Activated CD4-positive, alpha-beta T cell treated with anti-CD3 and anti-CD28 coated beads for 36 hours (primary cell): ENCODE measurements around the gene GPRIN3. TPM values are rescaled to one million over a fixed set of nuclear protein-coding genes. Genes with fewer than 3 reads are reported as not detected.

Source experiments
- ATAC-seq: fragments of 200-7000 bp; cut with Tn5 transposase; one replicate; pipeline ENCODE4 v1.10.0; 2021; ENCODE audit warnings: mild to moderate bottlenecking, moderate library complexity
- CTCF ChIA-PET: fragments of 350-600 bp; sonication (Branson Sonifier 250); formaldehyde crosslinking; loops from one replicate; lab custom pipeline; 2021; ENCODE audit warnings: antibody characterized with exemption; lab: Charles Lee
- POLR2A ChIA-PET: fragments of 350-600 bp; sonication (Branson Sonifier 250); formaldehyde crosslinking; loops from one replicate; lab custom pipeline; 2021; ENCODE audit warnings: antibody characterized with exemption, inconsistent platforms; lab: Charles Lee
- DNase-seq: peaks from one replicate; pipeline ENCODE4 v3.0.0-alpha.2; 2020
- H3K27ac Mint-ChIP-seq: one replicate; pipeline ENCODE4 v1.8.0; 2021; ENCODE audit warnings: mixed read lengths
- H3K27me3 Mint-ChIP-seq: one replicate; pipeline ENCODE4 v1.8.0; 2021; ENCODE audit warnings: mixed read lengths
- H3K36me3 Mint-ChIP-seq: one replicate; pipeline ENCODE4 v1.8.0; 2021; ENCODE audit warnings: low read depth, mixed read lengths
- H3K4me1 Mint-ChIP-seq: one replicate; pipeline ENCODE4 v1.8.0; 2021; ENCODE audit warnings: mixed read lengths
- H3K4me3 Mint-ChIP-seq: one replicate; pipeline ENCODE4 v1.8.0; 2021; ENCODE audit warnings: mild to moderate bottlenecking, moderate library complexity, mixed read lengths
- H3K9me3 Mint-ChIP-seq: one replicate; pipeline ENCODE4 v1.8.0; 2021; ENCODE audit warnings: low read depth, mixed read lengths
- intact Hi-C, 2 experiments: fragments of 100-400 bp; cut with DNase I in 1 of 2; cut with micrococcal nuclease in 1 of 2; formaldehyde crosslinking; loops; one replicate each; pipeline versions ENCODE4 v1.14.2 to v1.15.1; 2022 to 2024; cut with DNase I, micrococcal nuclease
- total RNA-seq, 2 experiments: library from RNA; stranded (reverse); gene quantifications; one replicate each; pipeline ENCODE4 v1.2.3, GENCODE V29; 2021

The GPRIN3 gene
- total RNA-seq, 2 experiments from 2014 or later: 10.5 to 12.2 TPM

- ATAC-seq: peak; percentile 20
- DNase-seq: peak; percentile 33
- POLR2A ChIA-PET: interaction anchor here (1.1 to 1.8 kb wide), 2 partner anchors 11 to 16 kb away, joined by 4 read pairs; no protein-coding TSS in a partner anchor
- CTCF ChIA-PET: interaction anchor here (1.0 to 3.8 kb wide), 5 partner anchors 11 to 31 kb away, joined by 3 to 14 read pairs (median 5); no protein-coding TSS in a partner anchor
- no peaks in the 10 kb centered on the region for H3K9me3 Mint-ChIP-seq
- H3K36me3 Mint-ChIP-seq: peaks cover 13% of the 10 kb centered on the region
- no peaks in the 10 kb centered on the region for H3K27me3 Mint-ChIP-seq
- intact Hi-C loops: no loop called here
- no peak overlapping the region for H3K4me3 Mint-ChIP-seq
- peak overlapping the region; percentile 68 for H3K27ac Mint-ChIP-seq
- peaks cover 72% of the 10 kb centered on the region for H3K4me1 Mint-ChIP-seq
These were observed 24.2 kb downstream of the GPRIN3 start for GRCh38 chr4:89283226-89284009.

GRCh38 chr4:89279385-89279784 is 28.2 kb downstream of the GPRIN3 start:
- POLR2A ChIA-PET: no interaction called here
- intact Hi-C loops: no loop called here
- DNase-seq (no peak), ATAC-seq (no peak)
- Mint-ChIP-seq H3K9me3 (peaks cover 2% of the 10 kb centered on the region), H3K27me3 (no peaks in the 10 kb centered on the region), H3K27ac (no peak overlapping the region), H3K4me1 (peaks cover 54% of the 10 kb centered on the region), H3K4me3 (no peak overlapping the region), H3K36me3 (peaks cover 23% of the 10 kb centered on the region)
- CTCF ChIA-PET: interaction anchor here (0.8 to 2.4 kb wide), 3 partner anchors 11 to 145 kb away, joined by 3 to 9 read pairs (median 6); no protein-coding TSS in a partner anchor

- no peak for DNase-seq
- H3K9me3 Mint-ChIP-seq: peaks cover 2% of the 10 kb centered on the region
- no peaks in the 10 kb centered on the region for H3K27me3 Mint-ChIP-seq
- peaks cover 23% of the 10 kb centered on the region for H3K36me3 Mint-ChIP-seq
- ChIA-PET CTCF (interaction anchor here (1.4 kb wide), 1 partner anchor 24 kb away, joined by 3 read pairs; no protein-coding TSS in a partner anchor), POLR2A (interaction anchor here (1.3 kb wide), 1 partner anchor 17 kb away, joined by 5 read pairs; no protein-coding TSS in a partner anchor)
- intact Hi-C loops: no loop called here
- H3K4me3 Mint-ChIP-seq: no peak overlapping the region
- H3K4me1 Mint-ChIP-seq: peaks cover 52% of the 10 kb centered on the region
- ATAC-seq: no peak
- H3K27ac Mint-ChIP-seq: peak overlapping the region; percentile 4
These were observed 30.2 kb downstream of the GPRIN3 start for GRCh38 chr4:89277412-89277811.

- H3K27ac Mint-ChIP-seq: no peak overlapping the region
- ChIA-PET CTCF (interaction anchor here (0.8 to 1.9 kb wide), 5 partner anchors 8 to 23 kb away, joined by 3 to 7 read pairs (median 3); no protein-coding TSS in a partner anchor), POLR2A (no interaction called here)
- ATAC-seq: no peak
- H3K27me3 Mint-ChIP-seq: no peaks in the 10 kb centered on the region
- DNase-seq: no peak
- intact Hi-C loops: no loop called here
- peaks cover 2% of the 10 kb centered on the region for H3K9me3 Mint-ChIP-seq
- no peak overlapping the region for H3K4me3 Mint-ChIP-seq
- peaks cover 21% of the 10 kb centered on the region for H3K36me3 Mint-ChIP-seq
- H3K4me1 Mint-ChIP-seq: peaks cover 51% of the 10 kb centered on the region
These were observed 31.3 kb downstream of the GPRIN3 start for GRCh38 chr4:89276296-89276695.

- H3K4me1 Mint-ChIP-seq: peaks cover 56% of the 10 kb centered on the region
- CTCF ChIA-PET: interaction anchor here (1.5 to 1.9 kb wide), 3 partner anchors 9 to 20 kb away, joined by 3 to 7 read pairs (median 4); no protein-coding TSS in a partner anchor
These were observed 32.0 kb downstream of the GPRIN3 start for GRCh38 chr4:89275587-89275986.

GRCh38 chr4:89273741-89274141 is 33.9 kb downstream of the GPRIN3 start:
- Mint-ChIP-seq H3K27ac (no peak overlapping the region), H3K9me3 (peaks cover 5% of the 10 kb centered on the region), H3K36me3 (peaks cover 19% of the 10 kb centered on the region), H3K4me3 (no peak overlapping the region), H3K4me1 (peaks cover 70% of the 10 kb centered on the region), H3K27me3 (no peaks in the 10 kb centered on the region)
- POLR2A ChIA-PET: no interaction called here
- intact Hi-C loops: no loop called here
- ATAC-seq (no peak), DNase-seq (no peak)
- CTCF ChIA-PET: interaction anchor here (0.8 to 4.0 kb wide), 2 partner anchors 10 to 14 kb away, joined by 3 to 18 read pairs; no protein-coding TSS in a partner anchor

More at GRCh38 chr4:89275587-89275986, 32.0 kb downstream of the GPRIN3 start:
- Mint-ChIP-seq H3K9me3 (peaks cover 2% of the 10 kb centered on the region), H3K36me3 (peaks cover 20% of the 10 kb centered on the region), H3K27ac (no peak overlapping the region), H3K4me3 (no peak overlapping the region), H3K27me3 (no peaks in the 10 kb centered on the region)
- POLR2A ChIA-PET: no interaction called here
- no peak for DNase-seq
- intact Hi-C loops: no loop called here
- no peak for ATAC-seq

GRCh38 chr4:89270792-89271191 is 36.8 kb downstream of the GPRIN3 start:
- DNase-seq (no peak), ATAC-seq (peak; percentile 87)
- intact Hi-C loops: no loop called here
- CTCF ChIA-PET: interaction anchor here (1.1 kb wide), 1 partner anchor 24 kb away, joined by 3 read pairs; no protein-coding TSS in a partner anchor
- POLR2A ChIA-PET: no interaction called here
- Mint-ChIP-seq H3K4me1 (peaks cover 80% of the 10 kb centered on the region), H3K27ac (peak overlapping the region; percentile 24), H3K9me3 (peaks cover 3% of the 10 kb centered on the region), H3K4me3 (no peak overlapping the region), H3K27me3 (no peaks in the 10 kb centered on the region), H3K36me3 (peaks cover 13% of the 10 kb centered on the region)

GRCh38 chr4:89269121-89269666 is 38.4 kb downstream of the GPRIN3 start:
- ChIA-PET CTCF (interaction anchor here (0.9 to 2.1 kb wide), 4 partner anchors 9 to 14 kb away, joined by 3 to 6 read pairs (median 6); no protein-coding TSS in a partner anchor), POLR2A (no interaction called here)
- intact Hi-C loops: no loop called here
- H3K27ac Mint-ChIP-seq: no peak overlapping the region
- H3K27me3 Mint-ChIP-seq: no peaks in the 10 kb centered on the region
- peaks cover 7% of the 10 kb centered on the region for H3K9me3 Mint-ChIP-seq
- ATAC-seq (no peak), DNase-seq (no peak)
- H3K4me3 Mint-ChIP-seq: no peak overlapping the region
- H3K36me3 Mint-ChIP-seq: peaks cover 10% of the 10 kb centered on the region
- peaks cover 79% of the 10 kb centered on the region for H3K4me1 Mint-ChIP-seq

- Mint-ChIP-seq H3K4me1 (peaks cover 79% of the 10 kb centered on the region), H3K36me3 (peaks cover 12% of the 10 kb centered on the region), H3K9me3 (peaks cover 12% of the 10 kb centered on the region), H3K27ac (no peak overlapping the region), H3K4me3 (no peak overlapping the region), H3K27me3 (no peaks in the 10 kb centered on the region)
- ATAC-seq (no peak), DNase-seq (no peak)
- intact Hi-C loops: no loop called here
- CTCF ChIA-PET: interaction anchor here (0.9 to 2.1 kb wide), 3 partner anchors 8 to 14 kb away, joined by 5 to 6 read pairs (median 6); no protein-coding TSS in a partner anchor
- POLR2A ChIA-PET: no interaction called here
These were observed 38.9 kb downstream of the GPRIN3 start for GRCh38 chr4:89268679-89269078.

- POLR2A ChIA-PET: no interaction called here
- Mint-ChIP-seq H3K4me1 (peaks cover 80% of the 10 kb centered on the region), H3K4me3 (no peak overlapping the region), H3K9me3 (peaks cover 15% of the 10 kb centered on the region), H3K27me3 (no peaks in the 10 kb centered on the region), H3K36me3 (peaks cover 18% of the 10 kb centered on the region), H3K27ac (peak overlapping the region; percentile 40)
- DNase-seq (no peak), ATAC-seq (no peak)
- intact Hi-C loops: no loop called here
- CTCF ChIA-PET: no interaction called here
These were observed 39.8 kb downstream of the GPRIN3 start for GRCh38 chr4:89267846-89268245.

- Mint-ChIP-seq H3K4me3 (no peak overlapping the region), H3K4me1 (peaks cover 78% of the 10 kb centered on the region)
- ATAC-seq: no peak
These were observed 40.2 kb downstream of the GPRIN3 start for GRCh38 chr4:89267392-89267791.

More at GRCh38 chr4:89267392-89267791, 40.2 kb downstream of the GPRIN3 start:
- DNase-seq: no peak
- peaks cover 20% of the 10 kb centered on the region for H3K36me3 Mint-ChIP-seq
- peak overlapping the region; percentile 40 for H3K27ac Mint-ChIP-seq
- intact Hi-C loops: no loop called here
- H3K27me3 Mint-ChIP-seq: no peaks in the 10 kb centered on the region
- peaks cover 15% of the 10 kb centered on the region for H3K9me3 Mint-ChIP-seq
- POLR2A ChIA-PET: no interaction called here
- CTCF ChIA-PET: no interaction called here
